A549 (cell line): ENCODE results near the gene PPP1R13L. TPM values are rescaled to one million over a fixed set of nuclear protein-coding genes. Genes with fewer than 3 reads are reported as not detected.

Source experiments
- ATAC-seq, 2 experiments: fragments of 200-7000 bp in 1 of 2; fragments of >200 bp in 1 of 2; cut with Nextera tagmentation in 1 of 2; cut with Tn5 transposase in 1 of 2; 3 replicates each; pipeline versions ENCODE4 v1.8.0 to v1.9.1; 2018 to 2020; ENCODE audit warnings: mild to moderate bottlenecking in 1 of 2, moderate library complexity in 1 of 2
- CTCF ChIA-PET: fragments of 300-600 bp; sonication (Branson Sonifier 250); formaldehyde crosslinking; extraction: SDS; loops from one replicate; lab custom pipeline; 2021; ENCODE audit warnings: antibody characterized with exemption, inconsistent platforms; lab: Yijun Ruan, JAX
- POLR2A ChIA-PET: fragments of 350-600 bp; formaldehyde crosslinking; extraction: SDS; loops from one replicate; lab custom pipeline; 2021; ENCODE audit warnings: antibody characterized with exemption, inconsistent platforms; lab: Yijun Ruan, JAX
- DNase-seq, 2 experiments: peaks; one replicate each; pipeline versions ENCODE4 v3.0.0 to v3.0.0-alpha.2; 2011 to 2016; ENCODE audit warnings: low read depth in 1 of 2, low spot score in 1 of 2
- FAIRE-seq: peaks from 2 replicates; lab custom pipeline; 2011; peaks lifted over from hg19 to GRCh38; lab: Jason Lieb, UNC
- H3K27ac ChIP-seq, 2 experiments: fragments of >200 bp; sonication (Bioruptor Twin); formaldehyde crosslinking; 3 replicates each; pipeline ENCODE4 v1.5.1; 2016 to 2017
- H3K4me1 ChIP-seq: fragments of >200 bp; sonication (Bioruptor Twin); formaldehyde crosslinking; 3 replicates; pipeline ENCODE4 v1.6.1; 2016
- H3K4me2 ChIP-seq: fragments of >200 bp; sonication (Bioruptor Twin); formaldehyde crosslinking; 3 replicates; pipeline ENCODE4 v1.6.1; 2016
- H3K4me3 ChIP-seq: fragments of >200 bp; sonication (Bioruptor Twin); formaldehyde crosslinking; 3 replicates; pipeline ENCODE4 v1.5.1; 2016
- H3K9me3 ChIP-seq: fragments of >200 bp; sonication (Bioruptor Twin); formaldehyde crosslinking; 3 replicates; pipeline ENCODE4 v1.6.1; 2016
- BHLHE40 ChIP-seq: IDR thresholded peaks from 2 replicates; pipeline ENCODE4 v1.6.1; 2012; ENCODE audit warnings: low read depth, low read length, inconsistent platforms
- CEBPB ChIP-seq, 2 experiments: fragments of >200 bp in 1 of 2; sonication (Bioruptor Twin) in 1 of 2; formaldehyde crosslinking in 1 of 2; IDR thresholded peaks; 2 replicates each; pipeline ENCODE4 v1.6.1; 2012 to 2016
- CHD4 ChIP-seq: fragments of 200-600 bp; sonication (generic); IDR thresholded peaks from 2 replicates; pipeline ENCODE4 v1.6.1; 2016; ENCODE audit warnings: antibody characterized with exemption, mild to moderate bottlenecking, borderline replicate concordance
- CTCF ChIP-seq: fragments of >200 bp; sonication (Bioruptor Twin); formaldehyde crosslinking; IDR thresholded peaks from 3 replicates; pipeline ENCODE4 v1.5.1; 2016
- E2F6 ChIP-seq: IDR thresholded peaks from 2 replicates; pipeline ENCODE4 v1.6.1; 2012; ENCODE audit warnings: low read depth, borderline replicate concordance
- EHF ChIP-seq: fragments of 250-450 bp; sonication (Bioruptor Pico); IDR thresholded peaks from 2 replicates; pipeline ENCODE4 v1.5.0; 2020; ENCODE audit warnings: mild to moderate bottlenecking
- ELK1 ChIP-seq: fragments of 150-350 bp; IDR thresholded peaks from 2 replicates; pipeline ENCODE4 v1.6.1; 2014; ENCODE audit warnings: low read depth, mild to moderate bottlenecking, low read length
- EP300 ChIP-seq, 2 experiments: fragments of >200 bp; sonication (Bioruptor Twin); formaldehyde crosslinking; IDR thresholded peaks; 2 replicates in 1 of 2; 3 replicates in 1 of 2; pipeline ENCODE4 v1.6.1; 2016 to 2017
- ESRRA ChIP-seq: fragments of 150-350 bp; IDR thresholded peaks from 2 replicates; pipeline ENCODE4 v1.6.1; 2014; ENCODE audit warnings: mild to moderate bottlenecking, low read length, borderline replicate concordance
- FOSB ChIP-seq: fragments of 250-450 bp; sonication (Bioruptor Pico); IDR thresholded peaks from 2 replicates; pipeline ENCODE4 v1.5.0; 2020; ENCODE audit warnings: mild to moderate bottlenecking, moderate library complexity
- FOSL2 ChIP-seq, 2 experiments: fragments of 450-650 bp in 1 of 2; fragments of >200 bp in 1 of 2; sonication (Bioruptor Twin) in 1 of 2; formaldehyde crosslinking; IDR thresholded peaks; 2 replicates each; pipeline versions ENCODE4 v1.5.0 to v1.6.1; 2016 to 2020; ENCODE audit warnings: mild to moderate bottlenecking in 1 of 2, moderate library complexity in 1 of 2
- FOXS1 ChIP-seq: fragments of 250-450 bp; sonication (Bioruptor Pico); IDR thresholded peaks from 2 replicates; pipeline ENCODE4 v1.5.0; 2020; ENCODE audit warnings: mild to moderate bottlenecking, moderate library complexity
- GATA3 ChIP-seq: IDR thresholded peaks from 2 replicates; pipeline ENCODE4 v1.6.1; 2012; ENCODE audit warnings: borderline replicate concordance
- HDAC2 ChIP-seq: fragments of 200-600 bp; sonication (generic); IDR thresholded peaks from 2 replicates; pipeline ENCODE4 v1.6.1; 2016
- HEYL ChIP-seq: fragments of 250-450 bp; sonication (Bioruptor Pico); IDR thresholded peaks from 2 replicates; pipeline ENCODE4 v1.8.0; 2021; ENCODE audit warnings: mild to moderate bottlenecking, moderate library complexity
- HMGXB4 ChIP-seq: fragments of 250-450 bp; sonication (Bioruptor Pico); IDR thresholded peaks from 2 replicates; pipeline ENCODE4 v1.5.0; 2021; ENCODE audit warnings: mild to moderate bottlenecking, moderate library complexity, borderline replicate concordance
- HOXB13 ChIP-seq: fragments of 250-450 bp; sonication (Bioruptor Pico); IDR thresholded peaks from 2 replicates; pipeline ENCODE4 v1.5.0; 2020; ENCODE audit warnings: low read depth, mild to moderate bottlenecking, moderate library complexity
- HOXB5 ChIP-seq: fragments of 250-450 bp; sonication (Bioruptor Pico); IDR thresholded peaks from 2 replicates; pipeline ENCODE4 v1.5.0; 2020; ENCODE audit warnings: mild to moderate bottlenecking, moderate library complexity
- KDM1A ChIP-seq: fragments of 200-600 bp; sonication (generic); IDR thresholded peaks from 2 replicates; pipeline ENCODE4 v1.6.1; 2016; ENCODE audit warnings: low read depth, mild to moderate bottlenecking
- KDM5A ChIP-seq: fragments of 200-600 bp; sonication (generic); IDR thresholded peaks from 2 replicates; pipeline ENCODE4 v1.6.1; 2016; ENCODE audit warnings: antibody characterized with exemption, mild to moderate bottlenecking
- MAX ChIP-seq: IDR thresholded peaks from 2 replicates; pipeline ENCODE4 v1.6.1; 2012
- MAZ ChIP-seq: fragments of 150-350 bp; IDR thresholded peaks from 2 replicates; pipeline ENCODE4 v1.6.1; 2014; ENCODE audit warnings: antibody characterized with exemption, low read depth, low read length, borderline replicate concordance
- NFE2L2 ChIP-seq: fragments of 150-350 bp; conservative IDR thresholded peaks from 2 replicates; pipeline ENCODE4 v1.6.1; 2014; ENCODE audit warnings: low read length
- NPAS2 ChIP-seq: fragments of 250-450 bp; sonication (Bioruptor Pico); IDR thresholded peaks from 2 replicates; pipeline ENCODE4 v1.8.0; 2022; ENCODE audit warnings: mild to moderate bottlenecking, moderate library complexity, borderline replicate concordance
- NR3C1 ChIP-seq: fragments of >200 bp; sonication (Bioruptor Twin); formaldehyde crosslinking; IDR thresholded peaks from 3 replicates; pipeline ENCODE4 v1.6.1; 2017
- PBX3 ChIP-seq: IDR thresholded peaks from 2 replicates; pipeline ENCODE4 v1.6.1; 2012
- POLR2A ChIP-seq: IDR thresholded peaks from 2 replicates; pipeline ENCODE4 v1.6.1; 2012; ENCODE audit warnings: mild to moderate bottlenecking, low read length
- POLR2AphosphoS2 ChIP-seq: conservative IDR thresholded peaks from 2 replicates; pipeline ENCODE4 v1.6.1; 2012; ENCODE audit warnings: low read length, improper control_type of control experiment, inconsistent platforms
- RCOR1 ChIP-seq: fragments of 150-350 bp; IDR thresholded peaks from 2 replicates; pipeline ENCODE4 v1.6.1; 2014; ENCODE audit warnings: antibody characterized with exemption, low read length, low read depth
- RFX5 ChIP-seq: fragments of 450-650 bp; IDR thresholded peaks from 2 replicates; pipeline ENCODE4 v1.7.1; 2014; ENCODE audit warnings: antibody characterized with exemption, mild to moderate bottlenecking, moderate library complexity
- SMC3 ChIP-seq: fragments of >200 bp; sonication (Bioruptor Twin); formaldehyde crosslinking; IDR thresholded peaks from 3 replicates; pipeline ENCODE4 v1.6.1; 2018; ENCODE audit warnings: inconsistent platforms
- SREBF2 ChIP-seq: fragments of 450-650 bp; IDR thresholded peaks from 2 replicates; pipeline ENCODE4 v1.6.1; 2014; ENCODE audit warnings: mild to moderate bottlenecking, moderate library complexity
- TFCP2L1 ChIP-seq: fragments of 250-450 bp; sonication (Bioruptor Pico); IDR thresholded peaks from 2 replicates; pipeline ENCODE4 v1.5.0; 2021; ENCODE audit warnings: mild to moderate bottlenecking
- TP53 ChIP-seq: fragments of 250-450 bp; sonication (Bioruptor Pico); IDR thresholded peaks from 2 replicates; pipeline ENCODE4 v1.5.0; 2021; ENCODE audit warnings: mild to moderate bottlenecking, moderate library complexity
- ZFP36 ChIP-seq: fragments of 450-650 bp; IDR thresholded peaks from 2 replicates; pipeline ENCODE4 v1.6.1; 2014; ENCODE audit warnings: borderline replicate concordance; ENCODE audit not compliant: partially characterized antibody
- WGBS: methylation state at CpG from one replicate; pipeline ENCODE4 v1.1.6; 2017; ENCODE audit errors: missing lambda C conversion rate; 5-methylcytosine and 5-hydroxymethylcytosine counted together
- polyA plus RNA-seq, 4 experiments: library from polyadenylated mRNA; depleted of rRNA in 3 of 4; stranded (reverse); fragments of >200 nt; fragmentation: RNase III in 1 of 4; extraction: RNeasy Plus Mini Kit Qiagen cat#74134 plus additional on column Dnase treatment in 1 of 4; gene quantifications; 2 replicates in 3 of 4; 3 replicates in 1 of 4; pipeline ENCODE4 v1.2.3, GENCODE V29; 2011 to 2017

The PPP1R13L gene
- polyA plus RNA-seq, 2 of the 4 experiments (the other 2 are of a cell fraction), result 3.2 to 18.9 TPM

GRCh38 chr19:45405435-45406225, 761 bp upstream of the PPP1R13L start:
- H3K4me2 ChIP-seq, result peak overlapping the region; percentile 86
- peak overlapping the region; percentile 94 to 96 for H3K27ac ChIP-seq
- ChIA-PET CTCF (interaction anchor here (0.9 to 6.3 kb wide), 9 partner anchors 9 to 89 kb away, joined by 4 to 99 read pairs (median 37); partner anchors contain the start of gene ERCC1), POLR2A (interaction anchor here (0.8 to 1.8 kb wide), 11 partner anchors 9 to 228 kb away, joined by 3 to 7 read pairs (median 4); partner anchors contain the start of genes ERCC1 and TRAPPC6A)
- peak; percentile 94 to 97 for DNase-seq
- peak; percentile 59 to 71 for ATAC-seq
- no peak for FAIRE-seq
- H3K9me3 ChIP-seq, result no peaks in the 10 kb centered on the region
- under 1% methylated on average over 48 of the region's 48 CpGs for WGBS
- peaks cover 39% of the 10 kb centered on the region for H3K4me1 ChIP-seq
- H3K4me3 ChIP-seq, result peak overlapping the region; percentile 66
- TF ChIP-seq EP300 (IDR thresholded peaks at IDR 0.05) (no peak), ELK1 (no peak), POLR2AphosphoS2 (no peak), TP53 (0 out of 2 replicates have a peak, but pooled peaks have one; percentile 71), ESRRA (0 out of 2 replicates have a peak, but pooled peaks have one; percentile 1), RFX5 (no peak), TFCP2L1 (CRISPR knock-in tag) (peak; percentile 88), HMGXB4 (CRISPR knock-in tag) (no peak), PBX3 (no peak), E2F6 (peak; percentile 96), SMC3 (no peak), HOXB5 (CRISPR knock-in tag) (peak; percentile 68; the same call in 1 of the 2 replicates), MAZ (0 out of 2 replicates have a peak, but pooled peaks have one; percentile 13), CEBPB (IDR thresholded peaks at IDR 0.05) (no peak), HEYL (CRISPR knock-in tag) (no peak), NPAS2 (CRISPR knock-in tag) (no peak), FOXS1 (no peak), EHF (CRISPR knock-in tag) (no peak), FOSL2 (IDR thresholded peaks at IDR 0.05) (no peak), FOSL2 (CRISPR knock-in tag; IDR thresholded peaks at IDR 0.05) (peak; percentile 93), CTCF (no peak), SREBF2 (no peak), BHLHE40 (peak; percentile 45), KDM5A (no peak), RCOR1 (no peak), NR3C1 (no peak), ZFP36 (no peak), KDM1A (no peak), POLR2A (peak; percentile 12; the same call in 1 of the 2 replicates), FOSB (no peak), GATA3 (no peak; the same call in 1 of the 2 replicates), HDAC2 (no peak), CHD4 (no peak; the same call in 1 of the 2 replicates), MAX (peak; percentile 95), HOXB13 (CRISPR knock-in tag) (no peak), NFE2L2 (no peak)
